HCEC 1CT (cell line): ENCODE data around the gene UBE2I.
"Not testable (repeated sequence)": the region's sequence is repeated elsewhere in the genome, so short reads cannot be mapped to it uniquely, and the experiment has no call there.

ENCODE experiments used
- DNase-seq: peaks from one replicate; pipeline ENCODE4 v3.0.0-alpha.2; 2017

The UBE2I gene

GRCh38 chr16:1293921-1294656, 15.3 kb upstream of the UBE2I start:
- no peak for DNase-seq

- no peak for DNase-seq
Observed at GRCh38 chr16:1295465-1295864, 14.0 kb upstream of the UBE2I start.

GRCh38 chr16:1296688-1297017, 12.8 kb upstream of the UBE2I start:
- DNase-seq: not testable (repeated sequence)

GRCh38 chr16:1297018-1297696, 12.3 kb upstream of the UBE2I start:
- peak; percentile 80 for DNase-seq

GRCh38 chr16:1298406-1298805, 11.0 kb upstream of the UBE2I start:
- DNase-seq: no peak

- no peak for DNase-seq
Observed at GRCh38 chr16:1299012-1299867, 10.2 kb upstream of the UBE2I start.

GRCh38 chr16:1299868-1300203, 9.6 kb upstream of the UBE2I start:
- no peak for DNase-seq

- DNase-seq: peak; percentile 28
Observed at GRCh38 chr16:1300664-1301476, 8.6 kb upstream of the UBE2I start.

GRCh38 chr16:1301562-1301961, 7.9 kb upstream of the UBE2I start:
- DNase-seq: no peak

GRCh38 chr16:1305823-1306222, 3.6 kb upstream of the UBE2I start:
- no peak for DNase-seq

- DNase-seq: no peak
Observed at GRCh38 chr16:1306334-1306733, 3.1 kb upstream of the UBE2I start.

GRCh38 chr16:1308036-1308976, 1.1 kb upstream of the UBE2I start:
- DNase-seq: peak; percentile 49

GRCh38 chr16:1309888-1310831, 724 bp downstream of the UBE2I start:
- DNase-seq: peak; percentile 25

- no peak for DNase-seq
Observed at GRCh38 chr16:1310832-1311200, 1.4 kb downstream of the UBE2I start.

- DNase-seq: no peak
Observed at GRCh38 chr16:1311212-1311737, 1.8 kb downstream of the UBE2I start.

- no peak for DNase-seq
Observed at GRCh38 chr16:1311738-1312466, 2.5 kb downstream of the UBE2I start.

GRCh38 chr16:1312467-1312816, 3.0 kb downstream of the UBE2I start:
- DNase-seq: no peak

GRCh38 chr16:1312903-1313302, 3.5 kb downstream of the UBE2I start:
- DNase-seq: no peak

- DNase-seq: no peak
Observed at GRCh38 chr16:1313721-1314369, 4.4 kb downstream of the UBE2I start.
